Kasumi-1 (cell line): ENCODE measurements around the gene ATP5PB.
A peak's percentile ranks its signal among the peaks of the same experiment; 100 is the strongest.

Source experiments
- DNase-seq, 2 experiments: peaks; one replicate each; lab custom pipeline; 2025; lab: John Stamatoyannopoulos, UW

Gene ATP5PB

DNA sequence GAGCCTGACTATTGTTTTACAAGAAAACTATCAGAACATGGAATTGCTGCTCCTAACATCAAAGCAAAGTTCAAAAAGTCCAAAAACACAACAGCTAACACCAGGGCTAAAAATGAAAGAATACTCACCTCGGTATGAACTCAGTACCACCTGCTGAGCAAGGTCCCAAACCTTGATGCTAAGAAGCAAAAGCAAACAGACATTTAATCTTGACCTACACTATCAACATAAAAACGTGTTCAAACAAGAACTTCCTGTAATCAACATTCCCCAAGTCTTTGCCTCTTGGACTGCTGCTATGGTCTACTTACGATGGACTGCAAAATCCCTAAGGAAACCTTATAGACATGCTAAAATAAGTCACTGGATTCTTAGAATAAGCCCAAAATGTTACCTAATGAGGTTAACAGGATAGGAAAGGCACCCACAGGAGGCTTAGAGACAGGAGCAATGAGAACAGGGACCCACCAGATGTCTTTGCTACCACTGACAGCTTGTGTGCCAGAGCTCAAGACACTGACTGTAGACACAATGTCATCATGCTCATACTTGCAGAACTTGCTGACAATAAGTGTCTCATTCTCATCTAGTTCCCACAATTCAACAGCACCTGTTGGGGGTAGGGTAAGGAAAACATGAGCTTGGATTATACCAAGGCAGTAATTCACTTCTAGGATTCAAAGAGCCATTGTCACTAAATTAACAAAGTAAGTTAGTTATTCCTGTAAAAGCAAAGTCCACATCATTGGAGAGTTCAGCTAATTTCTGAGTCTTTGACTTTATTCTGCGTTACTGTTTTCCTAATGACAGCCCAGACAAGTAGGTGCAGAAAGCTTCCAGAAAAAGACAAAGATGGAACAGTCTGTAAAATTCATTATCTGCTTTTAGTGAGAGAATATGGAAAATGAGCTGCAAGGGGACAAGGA is 2.0 kb upstream of the ATP5PB start:
- no peak for DNase-seq

DNA sequence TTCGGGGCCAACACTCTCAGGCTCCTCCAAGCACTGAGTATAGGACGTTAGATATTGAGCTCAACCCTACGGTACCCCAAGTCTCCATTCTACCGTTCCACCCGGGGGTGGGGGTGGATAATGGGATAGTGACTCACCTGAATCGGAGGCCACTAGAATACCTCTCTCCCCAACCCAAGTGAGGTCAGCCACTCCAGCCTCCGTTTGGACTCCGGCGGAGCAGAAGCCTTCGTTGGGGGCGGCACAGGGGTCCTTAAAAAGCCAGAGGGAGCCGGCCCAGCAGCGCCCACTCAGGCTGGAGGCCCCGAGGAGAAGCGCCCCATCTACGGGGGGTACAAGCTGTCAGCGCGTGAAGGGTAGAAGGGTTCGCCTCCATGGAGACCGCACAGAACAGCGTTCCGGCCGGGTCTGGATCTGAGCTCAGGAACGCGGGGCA is 764 bp upstream of the ATP5PB start:
- peak in 1 of 2 experiments; percentile 30 for DNase-seq

DNA sequence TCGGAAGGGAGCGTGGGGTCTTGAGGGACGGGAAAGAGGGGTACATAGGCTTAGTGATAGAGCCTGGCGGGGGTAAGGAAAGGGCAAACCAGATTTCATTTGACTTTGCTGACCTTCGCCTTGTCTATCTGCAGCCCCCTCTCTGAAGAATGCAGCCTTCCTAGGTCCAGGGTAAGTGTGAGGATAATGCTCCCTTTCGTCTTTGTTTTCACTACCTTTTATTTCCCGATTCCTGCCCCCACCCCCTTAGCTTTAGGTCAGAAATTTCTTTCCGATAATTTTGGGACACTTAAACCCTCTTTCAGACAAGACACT is 396 bp downstream of the ATP5PB start:
- DNase-seq = no peak

DNA sequence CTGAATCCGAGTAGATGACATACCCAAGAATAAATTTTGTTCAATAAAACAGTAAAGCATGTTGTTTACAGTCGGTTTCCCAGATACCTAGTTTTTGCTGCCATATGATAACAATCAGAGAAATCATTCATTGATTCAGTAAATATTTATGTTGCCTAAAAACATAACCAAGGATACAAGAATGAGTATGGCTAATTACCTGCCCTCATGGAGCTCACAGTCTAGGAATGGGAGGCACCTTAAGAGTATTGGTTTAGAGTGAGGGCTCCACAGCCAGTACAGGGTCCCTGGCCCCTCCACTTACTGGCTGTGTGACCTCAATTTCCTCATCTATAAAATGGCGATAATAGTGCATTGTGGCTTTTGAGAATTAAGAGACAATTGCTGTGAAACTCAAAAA is 921 bp downstream of the ATP5PB start:
- DNase-seq = no peak

DNA sequence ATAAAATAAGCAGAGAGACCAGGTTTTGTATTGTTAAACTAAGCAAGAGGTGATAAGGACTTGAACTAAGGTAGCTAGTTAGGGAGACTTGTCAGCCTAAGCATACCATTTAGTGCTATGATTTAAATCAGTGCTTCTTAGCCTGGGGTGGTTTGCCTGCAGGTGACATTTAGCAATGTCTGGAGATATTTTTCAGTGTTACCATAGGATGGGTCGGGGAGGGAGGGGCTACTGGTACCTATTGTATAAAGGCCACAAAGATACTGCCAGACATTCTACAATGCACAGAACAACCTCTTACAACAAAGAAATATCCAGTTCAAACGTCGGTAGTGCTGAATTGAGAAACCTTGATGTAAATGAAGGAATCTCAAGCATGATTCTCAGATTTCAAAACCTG is 3.3 kb downstream of the ATP5PB start:
- no peak for DNase-seq

DNA sequence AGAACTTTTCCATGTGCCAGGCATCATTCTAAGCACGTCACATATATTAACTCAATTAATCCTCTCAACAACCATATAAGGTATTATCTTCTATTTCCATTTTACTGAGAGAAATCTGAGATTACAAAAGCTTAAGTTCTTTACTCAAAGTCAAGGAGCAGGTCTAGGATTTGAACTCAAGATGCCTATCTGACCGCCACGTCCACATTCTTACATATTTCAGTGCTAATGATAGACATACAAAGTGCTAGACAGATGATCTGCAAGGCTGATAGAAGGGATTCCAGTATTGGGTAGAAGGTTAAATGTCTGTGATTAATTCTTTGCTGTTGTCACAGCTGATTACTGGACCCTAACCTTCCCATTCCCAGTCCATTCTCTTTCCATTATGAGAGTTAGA is 4.4 kb downstream of the ATP5PB start:
- DNase-seq = no peak

DNA sequence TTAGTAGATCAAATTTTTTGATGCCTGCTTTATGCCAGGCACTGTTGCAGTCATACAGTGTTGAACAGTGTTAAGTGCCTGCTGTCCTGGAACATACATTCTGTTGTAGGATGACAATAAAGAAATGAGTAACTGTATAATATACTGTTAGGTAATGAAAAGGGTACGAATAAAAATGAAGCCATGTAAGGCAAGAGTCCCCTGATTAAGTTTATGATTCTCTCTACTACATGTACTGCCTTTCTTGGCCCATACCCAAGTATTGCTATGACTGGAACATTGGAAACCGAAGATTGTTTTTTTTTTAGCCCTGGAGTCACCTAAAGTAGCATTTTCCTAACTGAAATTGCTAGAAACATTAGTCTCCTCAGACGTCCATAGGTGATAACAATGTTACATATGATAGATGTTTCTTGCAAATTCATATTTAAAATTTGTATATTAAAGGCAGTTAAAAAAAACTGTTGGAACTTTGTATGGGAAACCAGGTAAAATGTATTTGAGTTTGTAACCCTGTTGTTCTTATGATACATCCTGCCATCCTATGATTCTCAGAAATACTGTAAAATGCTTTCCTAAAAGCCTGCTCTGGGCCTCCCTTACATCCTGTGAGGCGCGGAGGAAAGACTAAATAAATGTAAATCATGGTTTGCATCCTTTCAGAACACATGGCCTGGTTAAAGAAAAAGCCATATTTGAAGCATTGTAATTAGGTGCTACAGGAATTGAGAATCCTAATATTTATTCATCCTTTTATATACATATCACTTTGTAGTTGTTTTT is 5.8 kb downstream of the ATP5PB start:
- DNase-seq = no peak

DNA sequence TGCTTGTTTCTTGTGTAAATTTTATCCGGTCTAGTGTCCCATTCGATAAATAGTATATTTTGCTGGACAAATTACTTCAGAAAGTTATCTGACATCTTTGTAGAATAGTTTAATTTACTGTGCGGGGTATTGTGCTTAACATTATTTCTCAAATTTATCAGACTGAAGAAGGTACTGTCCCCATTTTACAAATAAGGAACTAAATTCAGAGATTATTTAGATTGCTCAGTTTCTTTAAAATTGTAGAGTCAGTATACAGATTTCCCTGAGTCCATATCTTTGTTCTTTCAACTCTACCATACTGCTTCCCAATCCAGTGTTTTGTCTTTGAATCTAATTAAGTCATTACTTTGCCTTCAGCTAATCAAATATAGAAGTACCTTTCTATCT is 6.4 kb downstream of the ATP5PB start:
- DNase-seq = no peak

DNA sequence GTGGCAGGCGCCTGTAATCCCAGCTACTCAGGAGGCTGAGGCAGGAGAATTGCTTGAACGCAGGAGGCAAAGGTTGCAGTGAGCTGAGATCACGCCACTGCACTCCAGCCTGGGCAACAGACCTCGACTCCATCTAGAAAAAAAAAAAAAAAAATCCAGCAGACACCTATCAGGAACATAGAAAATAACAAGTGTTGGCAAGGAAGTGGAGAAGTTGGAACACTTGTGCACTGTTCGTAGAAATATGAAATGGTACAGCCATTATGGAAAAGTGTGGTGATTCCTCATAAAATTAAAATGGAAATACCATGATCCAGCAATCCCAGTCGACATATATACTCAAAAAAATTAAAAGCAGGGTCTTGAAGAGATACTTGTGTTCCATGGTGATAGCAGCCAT is 12.5 kb downstream of the ATP5PB start:
- no peak for DNase-seq

DNA sequence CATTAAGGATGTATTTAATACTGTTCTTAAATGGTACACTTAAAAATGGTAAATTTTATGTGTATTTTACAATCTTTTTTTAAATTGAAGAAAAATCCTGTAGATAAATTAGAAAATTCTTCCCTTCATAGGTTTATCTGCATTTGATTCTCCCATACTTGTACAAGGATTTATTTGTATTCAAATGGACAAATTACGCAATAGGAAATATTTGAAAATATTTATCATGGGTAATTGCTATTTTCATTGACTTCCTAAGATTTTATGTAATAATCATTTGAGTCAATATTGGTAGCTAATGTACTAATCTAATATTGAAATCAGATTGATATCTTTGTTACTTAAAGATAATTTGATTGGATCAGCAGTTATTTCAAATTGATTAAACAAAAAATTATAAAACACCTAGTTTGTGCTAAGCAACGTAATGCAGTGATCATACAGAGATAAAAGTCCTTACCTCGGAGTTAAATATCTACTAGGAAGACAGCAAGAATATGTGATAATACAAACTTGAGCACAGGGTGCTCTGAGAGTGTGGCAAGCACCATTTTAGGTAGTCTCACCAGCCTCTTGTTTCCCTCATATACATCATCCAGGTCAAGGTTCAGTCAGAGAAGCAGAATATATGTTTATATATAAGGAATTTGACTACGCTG is 13.2 kb downstream of the ATP5PB start:
- DNase-seq = no peak

DNA sequence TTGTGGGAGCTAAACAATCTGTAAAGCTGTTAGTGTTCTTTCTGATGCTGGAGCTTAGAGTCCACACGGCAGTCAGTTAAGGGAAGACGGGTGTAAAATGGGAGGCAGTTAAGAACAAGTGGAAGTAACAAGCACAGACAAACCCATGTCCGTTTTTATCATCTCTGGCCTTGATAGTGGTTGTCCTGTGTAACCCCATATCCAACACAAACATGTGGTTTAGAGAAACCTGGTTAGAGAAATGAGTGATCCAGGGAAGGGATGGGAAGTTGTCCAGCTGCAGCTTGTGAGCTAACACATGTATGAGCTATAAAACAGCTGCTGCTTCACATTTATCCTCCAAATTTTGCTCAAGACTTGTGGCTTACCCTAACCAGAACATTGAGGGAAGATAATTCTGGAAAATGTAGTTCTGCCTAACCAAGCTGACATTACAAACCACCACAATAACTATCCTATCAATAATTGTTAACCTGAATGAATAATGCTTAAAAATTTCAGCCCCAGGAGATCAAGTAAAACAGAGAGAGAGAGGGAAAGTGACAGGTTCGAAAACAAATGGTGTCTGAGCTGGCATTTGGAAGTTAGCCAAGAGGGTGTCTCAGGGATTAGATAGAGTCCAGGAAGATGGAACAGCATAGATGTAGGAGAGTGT is 13.9 kb downstream of the ATP5PB start:
- no peak for DNase-seq

DNA sequence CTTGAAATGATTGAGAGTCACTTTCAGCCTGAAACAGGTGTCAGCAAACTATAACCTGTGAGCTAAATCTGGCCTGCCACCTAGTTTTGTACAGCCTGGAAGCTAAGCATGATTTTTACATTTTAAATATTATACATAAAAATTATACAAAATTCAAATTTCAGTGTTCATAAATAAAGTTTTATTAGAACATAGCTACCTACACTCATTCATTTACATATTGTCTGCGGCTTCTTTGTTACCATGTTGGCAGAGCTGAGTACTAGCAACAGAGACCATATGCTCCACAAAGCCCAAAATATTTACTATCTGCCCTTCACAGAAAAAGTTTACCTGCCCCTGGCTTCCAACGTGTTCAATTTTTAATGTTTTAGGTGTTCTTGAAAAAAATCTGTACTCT is 16.5 kb downstream of the ATP5PB start:
- DNase-seq = no peak

DNA sequence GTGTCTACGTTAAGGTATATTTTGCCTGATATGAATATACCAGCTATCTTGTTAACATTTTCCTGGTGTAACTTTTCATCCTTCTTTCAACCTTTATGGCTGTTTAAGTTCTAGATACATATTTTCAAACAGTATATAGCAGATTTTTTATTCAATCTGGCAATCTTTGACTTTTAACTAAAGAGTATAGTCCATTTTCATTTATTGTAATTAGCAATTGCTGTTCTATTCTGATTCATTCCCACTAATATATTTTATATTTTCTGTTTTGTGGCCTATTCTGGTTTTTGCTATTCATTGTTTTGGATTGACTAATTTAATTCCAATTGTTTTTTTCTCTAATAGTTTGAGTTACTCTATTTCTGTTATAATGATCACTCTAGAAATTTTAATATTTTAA is 17.2 kb downstream of the ATP5PB start:
- DNase-seq = no peak

DNA sequence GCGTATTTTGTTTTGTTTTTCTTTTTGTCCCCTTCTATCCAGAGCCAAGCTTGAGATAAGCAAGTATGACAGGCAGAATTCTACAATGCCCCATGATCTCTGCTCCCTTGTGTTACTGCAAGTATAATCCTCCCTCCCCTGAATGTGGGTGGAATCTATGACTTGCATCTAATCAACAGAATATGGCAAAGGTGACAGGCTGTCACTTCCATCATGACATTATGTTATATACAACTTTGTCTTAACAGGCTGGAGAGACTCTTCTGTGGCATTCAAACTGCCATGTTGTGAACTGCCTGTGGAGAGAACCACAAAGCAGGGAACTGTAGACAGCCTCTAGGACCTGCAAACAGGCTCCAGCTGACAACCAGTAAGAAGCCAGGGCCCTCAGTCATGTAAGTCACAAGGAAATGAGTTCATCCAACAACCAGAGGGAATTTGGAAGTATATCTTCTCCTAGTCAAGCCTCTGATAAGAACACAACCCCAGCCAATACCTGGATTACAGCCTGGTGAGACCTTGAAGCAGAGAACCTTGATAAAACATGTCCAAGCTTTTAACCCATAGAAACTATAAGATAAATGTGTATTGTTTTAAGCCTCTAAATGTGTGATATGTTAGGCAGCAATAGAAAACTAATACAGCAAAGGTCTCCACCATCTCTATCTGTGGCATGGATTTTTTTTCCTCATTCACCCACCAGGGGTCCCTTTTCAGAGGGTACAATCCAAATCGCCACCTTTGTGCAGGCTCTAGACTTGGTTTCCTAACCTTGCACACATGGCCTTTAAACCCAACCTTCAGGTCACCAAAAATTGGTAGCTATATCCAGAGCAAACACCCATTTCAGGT is 18.8 kb downstream of the ATP5PB start:
- no peak for DNase-seq

DNA sequence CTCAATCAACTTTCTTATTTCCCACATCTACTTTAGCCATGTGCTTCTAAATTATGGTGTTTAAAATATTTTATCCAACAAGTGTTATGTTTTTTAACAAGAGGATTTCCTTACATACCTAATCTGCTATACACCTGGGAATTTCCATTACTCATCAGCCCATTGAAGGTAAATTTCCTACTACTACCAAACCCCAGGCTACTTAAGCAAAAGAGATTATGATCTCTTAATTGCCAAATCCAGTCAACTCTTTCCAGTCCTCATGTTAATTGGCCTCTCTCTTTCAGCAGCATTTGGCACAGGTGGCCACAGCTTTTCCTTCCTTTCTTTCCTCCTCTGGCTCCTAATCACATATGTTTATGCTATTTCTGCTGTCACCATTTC is 19.4 kb downstream of the ATP5PB start:
- DNase-seq = no peak

DNA sequence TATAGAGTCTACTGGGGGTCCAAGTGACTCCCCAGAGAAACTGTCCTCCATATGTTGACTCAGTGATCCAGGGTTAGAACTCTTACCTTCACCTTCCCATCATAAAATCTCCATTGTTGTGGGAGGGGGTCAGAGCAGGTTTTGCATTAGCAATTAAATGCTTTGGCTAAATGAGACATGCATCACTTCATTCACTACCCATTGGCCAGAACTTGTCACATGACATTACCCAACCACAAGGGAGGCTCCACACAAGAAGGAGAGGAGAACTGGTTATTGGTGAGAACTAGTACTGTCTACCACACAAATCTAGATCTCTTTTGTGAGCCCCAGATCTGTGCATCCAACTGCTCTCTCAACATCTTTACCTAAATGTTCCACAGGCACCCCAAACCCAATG is 20.3 kb downstream of the ATP5PB start:
- DNase-seq = no peak

DNA sequence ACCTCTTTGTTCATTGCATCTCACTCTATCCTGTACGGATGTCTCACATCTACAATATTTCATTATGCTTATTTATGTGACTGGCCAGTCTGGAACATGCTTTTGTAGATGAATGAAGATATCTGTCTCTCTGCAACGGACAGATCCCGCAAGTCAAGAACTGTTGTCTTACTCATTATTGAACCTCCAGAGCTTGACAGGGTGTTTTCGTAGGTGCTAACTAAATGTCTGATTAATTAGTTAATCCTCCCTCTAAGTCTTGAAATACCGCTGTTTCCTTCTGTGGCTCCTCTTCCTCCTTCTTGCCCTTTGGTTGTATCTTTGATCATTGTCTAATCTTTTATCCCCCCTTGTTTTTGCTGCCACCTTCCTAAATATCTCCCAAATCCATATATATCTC is 21.3 kb downstream of the ATP5PB start:
- no peak for DNase-seq

DNA sequence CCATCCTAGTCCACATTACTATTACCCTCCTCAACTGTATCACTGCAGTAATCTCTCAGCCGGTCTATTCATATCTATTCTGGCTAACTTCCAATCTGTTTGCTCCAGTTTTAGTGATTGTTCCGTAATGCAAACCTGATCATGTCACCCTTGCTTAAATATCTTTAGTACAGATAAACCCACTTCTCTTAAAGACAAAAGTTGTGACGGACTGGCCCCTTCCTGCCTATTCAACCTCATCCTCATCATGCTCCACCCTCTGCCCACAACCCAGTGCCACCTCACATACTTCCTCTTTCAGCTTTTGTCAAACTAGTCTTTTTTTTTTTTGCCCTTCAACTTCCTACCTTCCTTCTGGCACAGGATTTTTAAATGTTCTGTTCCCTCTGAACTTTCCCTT is 21.7 kb downstream of the ATP5PB start:
- peak; percentile 96 for DNase-seq

DNA sequence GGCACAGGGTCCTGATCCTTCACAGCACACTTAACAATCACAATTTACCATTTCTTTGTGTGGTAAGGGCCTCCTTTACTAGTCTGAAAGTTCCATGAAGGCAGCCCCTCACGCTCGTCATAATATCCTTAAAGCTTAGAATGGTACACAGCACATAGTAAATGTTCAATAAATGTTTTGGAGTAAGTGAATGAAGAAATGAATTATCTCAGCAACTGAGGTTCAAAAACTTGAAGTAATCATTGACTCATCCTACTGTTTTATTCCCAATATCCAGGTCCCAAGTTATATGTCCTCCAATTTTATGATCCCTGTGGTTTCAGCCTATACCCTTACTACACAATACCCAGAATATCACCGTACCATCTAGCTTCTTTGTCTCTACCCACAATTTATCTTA is 22.3 kb downstream of the ATP5PB start:
- DNase-seq = no peak

DNA sequence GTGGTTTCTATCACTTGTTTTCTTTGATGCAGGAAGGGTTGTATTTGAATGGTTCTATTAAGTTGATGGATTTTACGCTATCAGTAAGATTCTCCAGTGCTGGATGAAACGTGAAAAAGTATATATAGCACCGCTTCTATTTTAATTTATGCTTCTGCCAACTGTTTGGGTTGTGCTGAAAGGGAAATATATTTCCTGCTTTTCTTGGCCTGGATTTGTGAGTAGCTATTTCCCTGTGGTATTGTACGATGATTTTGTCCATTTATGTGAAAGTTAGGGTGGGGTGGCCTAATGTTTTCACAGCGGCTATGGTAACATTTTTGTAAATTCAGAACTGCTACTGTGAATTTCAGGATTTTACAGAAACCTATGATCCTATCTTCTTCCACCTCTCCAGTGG is 24.8 kb downstream of the ATP5PB start:
- DNase-seq = no peak

DNA sequence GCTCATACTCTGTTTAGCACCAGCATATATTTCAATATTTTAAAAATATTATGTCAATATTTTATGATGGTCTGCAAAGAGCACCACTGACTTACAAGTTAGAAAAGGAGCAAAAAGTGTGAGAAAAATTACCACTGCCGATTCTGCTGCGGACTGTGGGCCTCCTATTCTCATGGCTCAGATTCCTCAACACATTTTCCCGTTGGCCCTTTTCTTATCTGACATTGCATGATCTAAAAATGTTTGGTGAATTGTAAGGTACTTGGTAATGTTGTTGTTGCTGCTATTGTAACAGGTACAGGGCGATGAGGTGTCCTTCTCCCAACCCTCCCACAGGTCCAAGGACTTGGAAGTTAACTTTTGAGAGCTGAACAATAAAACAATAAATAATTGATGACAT is 25.3 kb downstream of the ATP5PB start:
- no peak for DNase-seq

DNA sequence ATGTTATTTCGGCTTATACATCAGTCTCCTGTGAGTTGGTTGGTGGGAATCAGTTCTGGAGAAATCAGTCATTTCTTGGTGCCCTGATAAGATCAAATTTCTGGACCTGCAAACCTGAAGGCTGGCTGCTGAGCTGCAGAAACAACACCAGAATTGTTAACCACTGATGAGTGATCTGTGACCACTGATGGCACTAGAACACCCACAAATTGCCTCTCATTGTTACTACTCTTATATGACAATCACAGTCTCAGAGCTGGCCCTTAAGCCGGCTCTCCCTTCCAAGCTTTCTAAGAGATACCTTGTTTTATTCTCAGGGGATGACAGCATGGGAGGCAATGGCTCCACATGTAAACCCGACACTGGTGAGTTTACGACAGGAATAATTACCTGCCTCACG is 26.4 kb downstream of the ATP5PB start:
- no peak for DNase-seq
